Measurements from ENCODE around the gene FNBP1. TPM values are rescaled to one million over a fixed set of nuclear protein-coding genes. Genes with fewer than 3 reads are reported as not detected.
"Not testable (repeated sequence)": the region's sequence is repeated elsewhere in the genome, so short reads cannot be mapped to it uniquely, and the experiment has no call there.

FNBP1 gene
- total RNA-seq, 2 experiments from 2014 or later: 206 to 247 TPM

DNA sequence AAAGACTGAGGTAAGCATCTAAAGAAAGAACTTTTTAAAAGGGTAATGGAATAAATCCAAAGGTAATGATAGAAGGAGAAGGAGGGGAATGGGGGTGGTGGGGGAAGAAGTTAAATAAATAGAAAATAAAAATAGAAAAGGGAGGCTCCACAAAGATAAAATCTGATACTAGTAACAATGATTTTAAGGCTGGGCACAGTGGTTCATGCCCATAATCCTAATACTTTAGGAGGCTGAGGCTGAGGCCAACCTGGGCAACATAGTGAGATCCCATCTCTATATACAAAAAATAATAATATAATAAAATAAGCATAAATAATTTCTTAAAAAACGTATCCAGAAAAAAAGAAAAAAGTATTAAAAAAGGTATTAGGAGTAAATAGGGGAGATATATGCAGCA lies 89.3 kb downstream of the FNBP1 start:
- H3K4me1 Mint-ChIP-seq: peaks cover 52% of the 10 kb centered on the region
- ChIA-PET CTCF (interaction anchor here (1.5 kb wide), 1 partner anchor 20 kb away, joined by 5 read pairs; no protein-coding TSS in a partner anchor), POLR2A (no interaction called here)
- peak overlapping the region; percentile 13 for H3K27ac Mint-ChIP-seq
- no peak for DNase-seq
- no peaks in the 10 kb centered on the region for H3K27me3 Mint-ChIP-seq
- H3K4me3 Mint-ChIP-seq: no peak overlapping the region
- H3K36me3 Mint-ChIP-seq (ENCODE audit: low read depth): peaks cover 74% of the 10 kb centered on the region
- H3K9me3 Mint-ChIP-seq: no peaks in the 10 kb centered on the region

DNA sequence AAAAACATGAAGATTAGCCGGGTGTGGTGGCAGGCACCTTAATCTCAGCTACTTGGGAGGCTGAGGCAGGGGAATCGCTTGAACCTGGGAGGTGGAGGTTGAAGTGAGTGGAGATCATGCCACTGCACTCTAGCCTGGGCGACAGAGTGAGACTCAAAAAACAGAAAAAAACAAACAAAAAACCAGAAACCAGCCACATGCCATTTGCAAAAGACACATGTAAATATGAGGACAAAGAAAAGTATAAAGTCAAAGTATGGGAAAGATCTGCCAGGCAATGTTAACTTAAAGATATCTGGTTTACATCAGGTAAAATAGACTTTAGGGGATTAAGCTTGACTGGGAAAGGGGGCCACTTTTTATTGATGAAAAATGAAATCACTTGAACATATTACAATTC lies 90.7 kb downstream of the FNBP1 start:
- peaks cover 47% of the 10 kb centered on the region for H3K4me1 Mint-ChIP-seq
- H3K4me3 Mint-ChIP-seq: no peak overlapping the region
- H3K27me3 Mint-ChIP-seq: no peaks in the 10 kb centered on the region
- no peaks in the 10 kb centered on the region for H3K9me3 Mint-ChIP-seq
- peak overlapping the region; percentile 69 for H3K27ac Mint-ChIP-seq
- CTCF ChIA-PET: interaction anchor here (0.7 kb wide), 1 partner anchor 700 kb away, joined by 3 read pairs; no protein-coding TSS in a partner anchor
- no peak for DNase-seq
- POLR2A ChIA-PET: no interaction called here
- H3K36me3 Mint-ChIP-seq (ENCODE audit: low read depth): peaks cover 65% of the 10 kb centered on the region

DNA sequence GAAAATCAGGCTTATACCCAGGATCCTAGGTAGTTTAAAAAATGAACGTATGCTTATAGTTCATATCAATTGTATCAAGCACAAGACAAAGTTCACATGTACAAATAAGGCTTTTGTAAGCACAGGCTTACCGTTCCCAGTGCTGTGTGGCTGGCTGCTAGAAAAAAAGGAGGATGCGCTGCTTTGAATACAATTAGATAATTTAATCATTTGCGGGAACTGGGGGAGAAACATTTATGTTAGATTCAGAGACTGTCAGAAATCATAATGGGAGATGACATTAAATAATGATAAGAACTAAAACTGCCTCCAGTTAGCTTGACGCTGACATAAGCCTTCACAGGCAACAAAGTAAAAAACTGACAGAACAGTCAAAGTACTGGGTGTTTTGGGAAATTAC lies 93.2 kb downstream of the FNBP1 start:
- H3K4me1 Mint-ChIP-seq: peaks cover 53% of the 10 kb centered on the region
- no peak for DNase-seq
- H3K9me3 Mint-ChIP-seq: no peaks in the 10 kb centered on the region
- H3K36me3 Mint-ChIP-seq (ENCODE audit: low read depth): peaks cover 63% of the 10 kb centered on the region
- CTCF ChIA-PET: interaction anchor here (3.2 kb wide), 1 partner anchor 8 kb away, joined by 12 read pairs; no protein-coding TSS in a partner anchor
- no peaks in the 10 kb centered on the region for H3K27me3 Mint-ChIP-seq
- POLR2A ChIA-PET: no interaction called here
- peak overlapping the region; percentile 61 for H3K27ac Mint-ChIP-seq
- no peak overlapping the region for H3K4me3 Mint-ChIP-seq

DNA sequence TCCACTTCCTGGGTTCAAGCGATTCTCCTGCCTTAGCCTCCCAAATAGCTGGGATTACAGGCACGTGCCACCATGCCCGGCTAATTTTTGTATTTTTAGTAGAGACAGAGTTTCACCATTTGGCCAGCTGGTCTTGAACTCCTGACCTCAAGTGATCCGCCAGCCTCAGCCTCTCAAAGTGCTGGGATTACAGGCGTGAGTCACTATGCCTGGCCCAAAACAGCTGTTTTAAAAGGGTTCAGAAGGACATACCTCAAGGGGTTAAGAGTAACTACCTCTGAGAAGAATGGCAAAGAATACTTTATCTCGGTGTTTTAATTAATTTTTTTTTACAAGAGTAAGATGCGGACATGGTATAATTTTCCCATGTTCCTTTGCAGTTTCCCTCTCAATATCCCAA lies 94.4 kb downstream of the FNBP1 start:
- not testable (repeated sequence) for H3K27ac Mint-ChIP-seq, DNase-seq, H3K27me3 Mint-ChIP-seq, H3K4me3 Mint-ChIP-seq, H3K9me3 Mint-ChIP-seq
- H3K36me3 Mint-ChIP-seq (ENCODE audit: low read depth): peaks cover 65% of the 10 kb centered on the region
- CTCF ChIA-PET: interaction anchor here (0.6 to 3.2 kb wide), 5 partner anchors 9 to 102 kb away, joined by 3 to 12 read pairs (median 3); no protein-coding TSS in a partner anchor
- H3K4me1 Mint-ChIP-seq: peaks cover 57% of the 10 kb centered on the region
- POLR2A ChIA-PET: interaction anchor here (0.9 kb wide), 1 partner anchor 43 kb away, joined by 3 read pairs; no protein-coding TSS in a partner anchor

DNA sequence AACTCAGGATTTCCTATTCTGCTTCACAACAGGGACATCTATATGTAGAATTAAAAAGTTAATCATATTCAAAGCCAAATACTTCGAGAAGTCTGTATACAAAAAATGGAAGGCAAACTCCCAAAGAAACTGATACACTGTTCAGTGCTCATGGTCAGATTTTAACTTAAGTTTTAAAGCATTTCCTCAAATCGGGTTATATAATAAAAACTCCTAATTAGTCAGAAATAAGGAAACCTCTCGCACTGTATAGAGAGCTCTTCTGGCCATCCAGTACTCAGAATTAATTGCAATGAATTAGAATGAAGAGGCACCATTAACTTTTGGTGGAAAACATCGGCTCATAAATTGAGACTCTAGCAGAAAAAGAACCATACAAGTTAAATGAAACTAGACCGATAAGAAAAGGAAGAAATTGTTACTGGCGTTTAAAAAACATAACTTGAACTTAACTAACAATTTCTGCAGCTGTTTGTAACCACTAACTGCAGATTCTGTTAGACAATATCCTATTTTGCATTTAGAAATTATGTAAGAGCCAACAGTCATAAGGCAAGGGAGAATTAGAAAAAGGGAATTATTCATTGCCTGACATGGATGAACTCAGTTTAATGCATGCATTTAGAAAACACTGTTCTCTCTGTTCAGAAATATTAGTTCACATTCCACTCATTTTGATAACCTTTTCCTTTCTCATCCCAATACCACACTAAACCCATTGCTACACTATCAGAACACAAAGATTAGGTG lies 96.6 kb downstream of the FNBP1 start:
- peaks cover 64% of the 10 kb centered on the region for H3K4me1 Mint-ChIP-seq
- POLR2A ChIA-PET: no interaction called here
- CTCF ChIA-PET: interaction anchor here (0.9 to 3.2 kb wide), 2 partner anchors 11 kb away, joined by 3 to 12 read pairs; no protein-coding TSS in a partner anchor
- H3K4me3 Mint-ChIP-seq: peak overlapping the region; percentile 18
- peaks cover 15% of the 10 kb centered on the region for H3K9me3 Mint-ChIP-seq
- peak overlapping the region; percentile 85 for H3K27ac Mint-ChIP-seq
- no peak for DNase-seq
- H3K36me3 Mint-ChIP-seq (ENCODE audit: low read depth): peaks cover 60% of the 10 kb centered on the region
- no peaks in the 10 kb centered on the region for H3K27me3 Mint-ChIP-seq

DNA sequence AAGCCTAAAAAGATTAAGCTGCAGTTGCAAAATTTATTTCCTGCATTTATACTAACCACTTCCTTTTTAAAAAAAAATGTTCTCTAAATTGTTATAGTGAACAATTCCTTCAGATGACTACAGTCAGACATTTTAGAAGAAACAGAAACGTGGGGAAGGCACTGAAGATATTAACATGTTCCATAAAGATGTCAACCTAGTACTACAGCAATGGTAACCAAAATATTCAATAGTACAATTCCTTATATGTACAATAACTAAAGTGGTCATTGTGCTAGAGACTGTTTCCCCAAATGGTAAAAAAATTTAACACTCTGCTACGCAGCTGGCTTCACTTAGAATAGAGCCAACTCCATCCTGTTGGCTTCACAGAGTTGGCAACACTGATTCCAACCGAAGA lies 97.7 kb downstream of the FNBP1 start:
- Mint-ChIP-seq H3K4me3 (peak overlapping the region; percentile 16), H3K36me3 (ENCODE audit: low read depth) (peaks cover 61% of the 10 kb centered on the region), H3K27me3 (no peaks in the 10 kb centered on the region), H3K27ac (peak overlapping the region; percentile 82), H3K9me3 (peaks cover 15% of the 10 kb centered on the region), H3K4me1 (peaks cover 61% of the 10 kb centered on the region)
- no peak for DNase-seq
- ChIA-PET CTCF (interaction anchor here (0.6 to 1.9 kb wide), 6 partner anchors 11 to 94 kb away, joined by 3 to 7 read pairs (median 3); no protein-coding TSS in a partner anchor), POLR2A (interaction anchor here (0.6 kb wide), 1 partner anchor 40 kb away, joined by 3 read pairs; no protein-coding TSS in a partner anchor)

DNA sequence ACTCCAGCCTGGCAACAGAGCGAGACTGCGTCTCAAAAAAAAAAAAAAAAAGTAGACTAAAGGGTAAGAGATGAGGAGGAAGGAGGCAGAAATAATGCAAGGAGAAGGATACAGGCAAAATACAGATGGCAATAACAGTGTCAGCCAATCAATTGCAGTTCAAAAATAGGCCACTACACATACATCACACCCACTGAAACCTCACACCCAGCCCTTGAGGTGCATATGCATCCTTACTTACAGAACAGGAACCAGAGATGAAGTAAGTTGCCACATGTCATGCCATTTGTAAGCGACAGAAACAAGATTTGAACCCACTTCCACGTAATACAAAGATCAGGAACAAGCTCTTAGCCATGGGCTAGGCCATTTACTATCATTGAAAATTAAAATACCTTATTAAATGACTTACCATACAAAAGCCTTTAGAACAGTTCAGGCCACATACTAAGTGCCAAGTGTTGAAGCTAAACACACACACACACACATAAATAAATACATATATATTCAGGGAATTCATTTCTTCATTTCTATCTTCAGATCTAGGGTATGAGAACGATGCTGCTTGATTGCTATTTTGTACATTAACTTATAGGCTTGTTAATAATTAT lies 98.4 kb downstream of the FNBP1 start:
- no peaks in the 10 kb centered on the region for H3K27me3 Mint-ChIP-seq
- peak overlapping the region; percentile 23 for H3K4me3 Mint-ChIP-seq
- H3K27ac Mint-ChIP-seq: peak overlapping the region; percentile 82
- DNase-seq: peak; percentile 76
- ChIA-PET CTCF (interaction anchor here (0.6 to 1.9 kb wide), 6 partner anchors 11 to 95 kb away, joined by 3 to 7 read pairs (median 3); no protein-coding TSS in a partner anchor), POLR2A (no interaction called here)
- H3K9me3 Mint-ChIP-seq: peaks cover 15% of the 10 kb centered on the region
- peaks cover 60% of the 10 kb centered on the region for H3K36me3 Mint-ChIP-seq (ENCODE audit: low read depth)
- peaks cover 60% of the 10 kb centered on the region for H3K4me1 Mint-ChIP-seq

DNA sequence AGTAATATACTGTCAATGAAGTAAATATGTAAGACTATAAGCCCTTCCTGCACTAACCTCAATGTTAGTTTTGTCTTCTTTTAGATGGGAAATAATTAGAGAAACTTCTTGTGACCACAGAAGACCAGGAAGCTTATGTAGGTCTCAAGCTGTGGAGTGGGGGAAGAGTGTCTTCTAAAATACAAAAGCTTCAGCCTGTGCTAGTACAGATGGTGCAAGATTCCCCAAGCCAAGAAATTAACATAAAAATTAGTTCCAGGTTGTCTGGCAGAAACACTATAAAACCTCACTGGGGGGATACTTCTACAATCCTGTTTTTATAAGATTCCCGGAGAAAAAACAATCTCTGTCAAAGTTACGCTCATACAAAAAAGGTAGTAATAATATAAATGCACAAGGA lies 103.6 kb downstream of the FNBP1 start:
- ChIA-PET POLR2A (no interaction called here), CTCF (interaction anchor here (0.7 to 3.0 kb wide), 3 partner anchors 17 to 90 kb away, joined by 3 to 8 read pairs (median 5); no protein-coding TSS in a partner anchor)
- Mint-ChIP-seq H3K4me1 (peaks cover 54% of the 10 kb centered on the region), H3K36me3 (ENCODE audit: low read depth) (peaks cover 56% of the 10 kb centered on the region), H3K4me3 (no peak overlapping the region), H3K9me3 (peaks cover 15% of the 10 kb centered on the region), H3K27me3 (no peaks in the 10 kb centered on the region), H3K27ac (peak overlapping the region; percentile 46)
- no peak for DNase-seq

DNA sequence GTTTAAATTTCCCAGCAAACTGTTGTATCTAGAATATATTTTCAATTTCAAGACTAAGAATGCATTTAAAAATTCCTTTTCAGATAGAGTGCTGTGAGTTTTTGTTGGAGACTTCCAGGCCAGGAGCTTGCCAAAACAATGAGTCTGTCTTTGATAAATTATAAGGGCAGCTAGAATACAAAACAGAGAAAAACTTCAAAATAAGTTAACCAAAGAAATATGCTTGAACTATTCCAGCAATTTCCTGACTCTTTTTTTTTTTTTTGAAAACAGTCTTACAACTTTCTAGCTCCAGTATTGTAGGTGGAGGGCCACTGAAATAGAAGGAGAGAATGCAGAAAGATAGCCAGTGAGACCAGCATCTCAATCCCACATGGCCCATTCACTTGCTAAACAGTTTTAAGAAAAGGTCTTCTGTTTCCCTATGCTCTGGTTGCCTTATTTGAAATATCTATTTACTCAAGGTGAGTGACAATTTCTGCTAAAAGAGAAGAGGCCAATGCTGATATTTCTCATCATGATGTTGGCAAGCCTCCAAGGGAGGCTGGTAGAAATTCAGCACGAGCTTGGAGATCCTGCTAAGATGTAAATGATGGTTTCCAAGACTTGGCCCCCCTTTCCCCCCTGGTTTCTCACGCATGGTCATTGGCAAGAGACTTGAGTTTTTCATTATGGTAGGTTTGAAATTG lies 104.6 kb downstream of the FNBP1 start:
- CTCF ChIA-PET: interaction anchor here (0.6 to 3.0 kb wide), 6 partner anchors 18 to 404 kb away, joined by 3 to 8 read pairs (median 4); no protein-coding TSS in a partner anchor
- Mint-ChIP-seq H3K27me3 (no peaks in the 10 kb centered on the region), H3K4me1 (peaks cover 58% of the 10 kb centered on the region), H3K27ac (peak overlapping the region; percentile 14), H3K4me3 (no peak overlapping the region), H3K9me3 (peaks cover 12% of the 10 kb centered on the region), H3K36me3 (ENCODE audit: low read depth) (peaks cover 60% of the 10 kb centered on the region)
- no peak for DNase-seq
- POLR2A ChIA-PET: no interaction called here

DNA sequence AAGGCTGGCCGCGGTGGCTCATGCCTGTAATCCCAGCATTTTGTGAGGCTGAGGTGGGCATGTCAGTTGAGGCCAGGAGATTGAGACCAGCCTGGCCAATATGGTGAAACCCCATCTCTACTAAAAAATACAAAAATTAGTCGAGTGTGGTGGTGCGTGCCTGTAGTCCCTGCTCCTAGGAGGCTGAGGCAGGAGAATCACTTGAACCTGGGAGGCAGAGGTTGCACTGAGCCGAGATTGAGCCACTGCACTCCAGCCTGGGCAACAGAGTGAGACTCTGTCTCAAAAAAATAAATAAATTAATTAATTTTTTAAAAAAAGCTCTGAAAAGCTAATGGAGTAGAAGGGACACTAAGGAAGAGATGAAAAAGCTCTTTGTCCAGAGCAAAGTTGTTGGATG lies 105.1 kb downstream of the FNBP1 start:
- Mint-ChIP-seq H3K36me3 (ENCODE audit: low read depth) (peaks cover 58% of the 10 kb centered on the region), H3K4me1 (peaks cover 60% of the 10 kb centered on the region)
- H3K4me3 Mint-ChIP-seq, H3K9me3 Mint-ChIP-seq, DNase-seq, H3K27me3 Mint-ChIP-seq, POLR2A ChIA-PET, H3K27ac Mint-ChIP-seq: not testable (repeated sequence)
- CTCF ChIA-PET: interaction anchor here (0.6 to 3.0 kb wide), 6 partner anchors 18 to 405 kb away, joined by 3 to 8 read pairs (median 4); no protein-coding TSS in a partner anchor

DNA sequence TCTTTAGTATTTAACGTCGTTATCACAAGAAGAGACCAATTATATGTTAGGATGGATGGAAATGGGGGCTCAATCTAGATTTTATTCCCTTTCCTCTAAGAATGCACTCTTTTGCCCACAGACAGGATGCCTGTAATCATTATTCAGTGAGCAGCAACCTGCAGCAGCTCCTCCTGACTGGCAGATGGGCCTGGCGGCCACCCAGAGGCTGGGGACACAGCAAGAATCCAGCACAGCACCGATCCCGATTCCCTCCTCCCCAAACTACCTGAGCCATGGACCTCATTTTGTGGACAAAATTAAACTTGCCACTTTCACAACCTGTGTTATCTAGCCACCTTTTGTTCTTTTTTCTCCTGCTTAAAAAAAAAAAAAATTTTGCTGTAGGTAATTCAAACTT lies 106.8 kb downstream of the FNBP1 start:
- no peaks in the 10 kb centered on the region for H3K27me3 Mint-ChIP-seq
- H3K4me1 Mint-ChIP-seq: peaks cover 69% of the 10 kb centered on the region
- H3K4me3 Mint-ChIP-seq: no peak overlapping the region
- no peak overlapping the region for H3K27ac Mint-ChIP-seq
- H3K36me3 Mint-ChIP-seq (ENCODE audit: low read depth): peaks cover 59% of the 10 kb centered on the region
- no peak for DNase-seq
- no peaks in the 10 kb centered on the region for H3K9me3 Mint-ChIP-seq
- CTCF ChIA-PET: interaction anchor here (0.7 to 0.9 kb wide), 2 partner anchors 22 to 37 kb away, joined by 3 read pairs; no protein-coding TSS in a partner anchor
- POLR2A ChIA-PET: interaction anchor here (0.6 kb wide), 1 partner anchor 34 kb away, joined by 3 read pairs; no protein-coding TSS in a partner anchor

DNA sequence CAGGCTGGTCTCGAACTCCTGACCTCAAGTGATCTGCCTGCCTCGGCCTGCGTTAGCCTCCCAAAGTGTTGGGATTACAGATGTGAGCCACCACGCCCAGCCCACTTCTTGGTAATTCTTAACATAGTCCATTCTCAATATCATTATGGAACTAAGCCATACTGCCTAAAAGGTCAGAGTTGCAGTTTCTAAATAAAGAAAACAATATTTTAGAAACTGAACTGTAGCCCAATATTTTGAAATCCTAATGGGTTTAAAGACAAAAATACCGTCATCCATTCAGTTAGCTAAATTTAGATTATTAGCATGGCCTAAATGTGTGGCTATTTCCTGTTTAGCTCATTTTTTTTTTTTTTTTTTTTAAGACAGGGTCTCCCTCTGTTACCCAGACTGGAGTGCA lies 108.2 kb downstream of the FNBP1 start:
- H3K36me3 Mint-ChIP-seq (ENCODE audit: low read depth): peaks cover 60% of the 10 kb centered on the region
- CTCF ChIA-PET: interaction anchor here (0.6 kb wide), 3 partner anchors 44 to 347 kb away, joined by 3 to 5 read pairs (median 3); no protein-coding TSS in a partner anchor
- peak overlapping the region; percentile 83 for H3K27ac Mint-ChIP-seq
- H3K9me3 Mint-ChIP-seq: no peaks in the 10 kb centered on the region
- peaks cover 73% of the 10 kb centered on the region for H3K4me1 Mint-ChIP-seq
- no peaks in the 10 kb centered on the region for H3K27me3 Mint-ChIP-seq
- DNase-seq: no peak
- H3K4me3 Mint-ChIP-seq: no peak overlapping the region
- POLR2A ChIA-PET: no interaction called here

Data from activated CD4-positive, alpha-beta T cell treated with anti-CD3 and anti-CD28 coated beads, Interleukin-2, amount 10 ng/mL, durations not matched to agents 7 days and 5 days (primary cell).